ENCODE measurements around the gene TAC4.

DNA sequence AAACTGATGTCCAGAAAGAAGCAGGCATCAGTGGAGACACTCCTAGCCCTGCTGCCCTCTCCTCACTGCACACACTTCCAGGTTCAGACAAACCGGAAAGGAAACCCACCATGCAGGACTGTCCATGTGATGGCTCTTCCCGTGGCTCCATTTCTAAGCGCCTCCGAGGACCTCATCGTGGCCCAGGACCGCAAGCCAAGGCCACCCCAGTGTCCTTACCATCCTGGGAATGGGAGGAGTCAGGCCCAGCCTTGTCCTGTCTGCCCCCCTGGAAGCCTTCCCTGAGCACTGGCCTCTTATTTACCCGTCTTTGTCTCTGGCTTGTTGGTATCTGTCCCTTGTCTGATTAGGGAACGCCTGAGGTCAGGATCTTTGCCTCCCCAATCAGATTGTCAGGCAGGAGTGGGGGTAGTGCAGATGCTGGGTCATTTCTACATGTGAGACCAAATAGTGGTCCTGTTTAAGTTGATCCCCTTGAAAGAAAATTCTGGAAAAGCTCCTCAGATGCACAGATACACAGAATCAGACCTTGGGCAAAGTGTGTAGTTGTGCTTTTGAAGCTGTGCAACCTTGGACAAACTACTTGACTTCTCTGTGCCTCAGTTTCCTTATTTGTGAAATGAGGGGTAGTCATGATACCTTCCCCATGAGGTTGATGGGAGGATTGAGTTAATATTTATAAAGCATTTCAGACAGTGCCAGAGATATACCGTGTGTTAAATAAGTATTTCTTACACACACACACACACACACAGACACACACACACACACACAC is 744 bp downstream of the TAC4 start:
- TF ChIP-seq, protein P1, sequence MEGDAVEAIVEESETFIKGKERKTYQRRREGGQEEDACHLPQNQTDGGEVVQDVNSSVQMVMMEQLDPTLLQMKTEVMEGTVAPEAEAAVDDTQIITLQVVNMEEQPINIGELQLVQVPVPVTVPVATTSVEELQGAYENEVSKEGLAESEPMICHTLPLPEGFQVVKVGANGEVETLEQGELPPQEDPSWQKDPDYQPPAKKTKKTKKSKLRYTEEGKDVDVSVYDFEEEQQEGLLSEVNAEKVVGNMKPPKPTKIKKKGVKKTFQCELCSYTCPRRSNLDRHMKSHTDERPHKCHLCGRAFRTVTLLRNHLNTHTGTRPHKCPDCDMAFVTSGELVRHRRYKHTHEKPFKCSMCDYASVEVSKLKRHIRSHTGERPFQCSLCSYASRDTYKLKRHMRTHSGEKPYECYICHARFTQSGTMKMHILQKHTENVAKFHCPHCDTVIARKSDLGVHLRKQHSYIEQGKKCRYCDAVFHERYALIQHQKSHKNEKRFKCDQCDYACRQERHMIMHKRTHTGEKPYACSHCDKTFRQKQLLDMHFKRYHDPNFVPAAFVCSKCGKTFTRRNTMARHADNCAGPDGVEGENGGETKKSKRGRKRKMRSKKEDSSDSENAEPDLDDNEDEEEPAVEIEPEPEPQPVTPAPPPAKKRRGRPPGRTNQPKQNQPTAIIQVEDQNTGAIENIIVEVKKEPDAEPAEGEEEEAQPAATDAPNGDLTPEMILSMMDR (IDR thresholded peaks at IDR 0.05): no peak
- TF ChIP-seq POLR2A (IDR thresholded peaks at IDR 0.05): no peak

Data from esophagus squamous epithelium (tissue), 4 donors.